HepG2 (cell line): ENCODE measurements around the gene PTEN. TPM values are rescaled to one million over a fixed set of nuclear protein-coding genes. Genes with fewer than 3 reads are reported as not detected.

Experiments
- ATF3 ChIP-seq: sonication (generic); formaldehyde crosslinking; IDR thresholded peaks from 2 replicates; pipeline ENCODE4 v1.4.0; 2020; ENCODE audit warnings: missing genetic modification reagents
- BRCA1 ChIP-seq: sonication (generic); formaldehyde crosslinking; IDR thresholded peaks from 2 replicates; pipeline ENCODE4 v1.4.0; 2020; ENCODE audit warnings: missing genetic modification reagents
- ELF1 ChIP-seq: sonication (generic); formaldehyde crosslinking; IDR thresholded peaks from 2 replicates; pipeline ENCODE4 v1.4.0; 2020; ENCODE audit warnings: missing genetic modification reagents
- ELF4 ChIP-seq: sonication (generic); formaldehyde crosslinking; IDR thresholded peaks from 2 replicates; pipeline ENCODE4 v1.5.0; 2020; ENCODE audit warnings: missing genetic modification reagents, mild to moderate bottlenecking, moderate library complexity, borderline replicate concordance
- ELK4 ChIP-seq: sonication (generic); formaldehyde crosslinking; IDR thresholded peaks from 2 replicates; pipeline ENCODE4 v1.9.0; 2021; ENCODE audit warnings: missing genetic modification reagents, borderline replicate concordance
- GATAD2A ChIP-seq: IDR thresholded peaks from 2 replicates; pipeline ENCODE4 v1.6.1; 2016
- GTF3A ChIP-seq: sonication (generic); formaldehyde crosslinking; conservative IDR thresholded peaks from 2 replicates; pipeline ENCODE4 v1.4.0; 2020; ENCODE audit warnings: mild to moderate bottlenecking, missing genetic modification reagents
- LCORL ChIP-seq, 2 experiments: fragments of 450-650 bp in 1 of 2; sonication (generic) in 1 of 2; formaldehyde crosslinking in 1 of 2; IDR thresholded peaks; 2 replicates each; pipeline versions ENCODE4 v1.5.0 to v1.6.1; 2017 to 2020; ENCODE audit warnings: antibody characterized with exemption in 1 of 2, missing genetic modification reagents in 1 of 2
- NKX3-1 ChIP-seq: sonication (generic); formaldehyde crosslinking; IDR thresholded peaks from 2 replicates; pipeline ENCODE4 v1.5.0; 2020; ENCODE audit warnings: missing genetic modification reagents
- PHF20 ChIP-seq: sonication (generic); formaldehyde crosslinking; IDR thresholded peaks from 2 replicates; pipeline ENCODE4 v1.5.0; 2020; ENCODE audit warnings: mild to moderate bottlenecking, missing genetic modification reagents
- RBM39 ChIP-seq: fragments of 200-400 bp; formaldehyde crosslinking; IDR thresholded peaks from one replicate; pipeline ENCODE4 v1.6.1; 2018; ENCODE audit warnings: antibody characterized with exemption, mild to moderate bottlenecking, low read depth, low read length; ENCODE audit not compliant: poor library complexity, severe bottlenecking
- SNAPC4 ChIP-seq: sonication (generic); formaldehyde crosslinking; IDR thresholded peaks from 2 replicates; pipeline ENCODE4 v1.4.0; 2020; ENCODE audit warnings: mild to moderate bottlenecking, missing genetic modification reagents
- TAF15 ChIP-seq: fragments of 200-400 bp; formaldehyde crosslinking; IDR thresholded peaks from one replicate; pipeline ENCODE4 v1.6.1; 2018; ENCODE audit warnings: mild to moderate bottlenecking, low read depth, low read length; ENCODE audit not compliant: poor library complexity, severe bottlenecking
- WIZ ChIP-seq: sonication (generic); formaldehyde crosslinking; IDR thresholded peaks from 2 replicates; pipeline ENCODE4 v1.5.1; 2020; ENCODE audit warnings: mild to moderate bottlenecking, missing genetic modification reagents
- ZNF318 ChIP-seq: sonication (generic); formaldehyde crosslinking; IDR thresholded peaks from 2 replicates; pipeline ENCODE4 v1.4.0; 2020; ENCODE audit warnings: mild to moderate bottlenecking, missing genetic modification reagents
- ZNF501 ChIP-seq: sonication (generic); formaldehyde crosslinking; IDR thresholded peaks from 2 replicates; pipeline ENCODE4 v1.5.1; 2020; ENCODE audit warnings: mild to moderate bottlenecking, moderate library complexity, missing genetic modification reagents
- polyA plus RNA-seq, 8 experiments: library from polyadenylated mRNA; depleted of rRNA in 3 of 8; stranded (reverse) in 7 of 8; unstranded in 1 of 8; fragments of >200 nt; fragmentation: Illumina TruSeq in 4 of 8; extraction: Trizol in 4 of 8; gene quantifications; 2 replicates each; pipeline versions ENCODE4 v1.2.1 to v1.2.3, GENCODE V29; 2011 to 2016; ENCODE audit warnings: low read depth in 4 of 8, missing spikeins in 1 of 8, mixed read lengths in 1 of 8; ENCODE audit not compliant: insufficient read depth in 1 of 8
- total RNA-seq, 5 experiments: library from RNA; depleted of rRNA; stranded (reverse); fragments of >200 nt; fragmentation: Illumina TruSeq; extraction: Trizol; gene quantifications; 2 replicates each; pipeline ENCODE4 v1.2.3, GENCODE V29; 2016; ENCODE audit warnings: low read depth in 1 of 5

PTEN gene
- total and polyA plus RNA-seq, 2 of the 13 experiments (the other 11 are each of a cell fraction or from before 2014, with no cell fraction given): 30.3 to 61.3 TPM

GRCh38 chr10:87842220-87842641 is 21.2 kb upstream of the PTEN start (continued):
- TF ChIP-seq ZNF318 (CRISPR knock-in tag) (no peak), TAF15 (no peak), GTF3A (CRISPR knock-in tag) (no peak), LCORL (IDR thresholded peaks at IDR 0.05) (no peak), LCORL (CRISPR knock-in tag; IDR thresholded peaks at IDR 0.05) (no peak), PHF20 (CRISPR knock-in tag) (no peak), WIZ (CRISPR knock-in tag) (no peak), SNAPC4 (CRISPR knock-in tag) (no peak), BRCA1 (CRISPR knock-in tag) (no peak), ELF1 (CRISPR knock-in tag) (no peak), ELK4 (CRISPR knock-in tag) (no peak), RBM39 (no peak), ATF3 (0 out of 2 replicates have a peak, but pooled peaks have one; percentile 45), ELF4 (no peak), ZNF501 (no peak), GATAD2A (peak; percentile 29; the same call in 1 of the 2 replicates), NKX3-1 (CRISPR knock-in tag) (no peak)
